ENCODE data around the gene ZNF692.
"Not testable (repeated sequence)": the region's sequence is repeated elsewhere in the genome, so short reads cannot be mapped to it uniquely, and the experiment has no call there.

The ZNF692 gene

DNA sequence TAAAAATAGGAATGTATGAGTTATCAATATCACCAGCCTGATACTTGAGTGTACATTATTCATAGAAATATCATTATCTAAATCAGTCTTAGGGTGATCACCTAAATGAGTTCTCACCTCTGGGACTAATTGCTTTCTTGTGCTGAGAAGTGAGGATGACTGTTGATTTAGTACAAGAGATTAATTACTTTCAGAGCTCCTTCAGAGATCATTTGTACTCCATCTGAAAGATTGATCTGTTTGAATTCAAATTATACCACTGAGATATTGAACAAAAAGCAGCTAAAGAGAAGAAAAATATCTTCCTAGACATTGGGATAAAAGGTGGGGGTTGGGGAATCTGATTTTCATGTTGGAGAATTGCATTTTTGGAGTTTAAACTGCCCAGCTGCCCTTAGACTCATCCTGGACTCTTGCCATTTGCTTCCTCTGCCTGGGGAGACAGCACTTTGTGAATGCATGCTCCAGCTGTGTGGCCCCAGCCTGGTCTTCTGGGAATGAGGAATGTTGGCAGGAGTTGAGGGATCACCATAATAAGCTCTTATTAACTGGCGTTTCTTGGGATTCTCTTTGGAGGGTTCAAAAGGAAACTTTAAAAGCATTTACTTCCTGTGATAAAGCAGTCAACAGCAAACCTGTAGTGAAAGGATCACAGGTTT is 27.5 kb upstream of the ZNF692 start:
- H3K27me3 ChIP-seq (ENCODE audit: insufficient read depth, low read length, poor library complexity): no peaks in the 10 kb centered on the region
- no peaks in the 10 kb centered on the region for H3K36me3 ChIP-seq (ENCODE audit: insufficient read depth, low read length)
- no peak for DNase-seq
- no peak for ATAC-seq (ENCODE audit: insufficient read depth, low read depth)
- H3K9me3 ChIP-seq (ENCODE audit: insufficient read depth, low read length, severe bottlenecking): no peaks in the 10 kb centered on the region
- H2AFZ ChIP-seq (ENCODE audit: low read depth, low read length): 0 out of 2 replicates have a peak overlapping the region, but pooled peaks have one; percentile 17
- H3K4me1 ChIP-seq (ENCODE audit: insufficient read depth, low read length): no peaks in the 10 kb centered on the region
- no peaks in the 10 kb centered on the region for H4K20me1 ChIP-seq (ENCODE audit: insufficient read depth, low read length)
- no peak overlapping the region for H3K4me2 ChIP-seq (ENCODE audit: insufficient read depth, low read length)
- H3K27ac ChIP-seq (ENCODE audit: low read length): no peak overlapping the region
- no peaks in the 10 kb centered on the region for H3K79me2 ChIP-seq (ENCODE audit: insufficient read depth, low read length)
- H3K9ac ChIP-seq (ENCODE audit: low read depth, low read length): no peak overlapping the region
- no peak for TF ChIP-seq CTCF (IDR thresholded peaks at IDR 0.05; ENCODE audit: borderline replicate concordance, extremely low read depth, low read length, poor library complexity, severe bottlenecking)
- TF ChIP-seq EZH2 (IDR thresholded peaks at IDR 0.05; ENCODE audit: borderline replicate concordance, low read depth, low read length, severe bottlenecking): no peak
- H3K4me3 ChIP-seq (ENCODE audit: low read depth in 1 of 2, low read length in 2 of 2): no peak overlapping the region

- Histone ChIP-seq H3K79me2 (ENCODE audit: insufficient read depth, low read length) (no peaks in the 10 kb centered on the region), H2AFZ (ENCODE audit: low read depth, low read length) (no peak overlapping the region), H3K9me3 (ENCODE audit: insufficient read depth, low read length, severe bottlenecking) (no peaks in the 10 kb centered on the region), H4K20me1 (ENCODE audit: insufficient read depth, low read length) (no peaks in the 10 kb centered on the region), H3K27me3 (ENCODE audit: insufficient read depth, low read length, poor library complexity) (no peaks in the 10 kb centered on the region), H3K4me1 (ENCODE audit: insufficient read depth, low read length) (no peaks in the 10 kb centered on the region), H3K4me3 (ENCODE audit: low read depth in 1 of 2, low read length in 2 of 2) (no peak overlapping the region), H3K36me3 (ENCODE audit: insufficient read depth, low read length) (no peaks in the 10 kb centered on the region), H3K4me2 (ENCODE audit: insufficient read depth, low read length) (no peak overlapping the region), H3K9ac (ENCODE audit: low read depth, low read length) (no peak overlapping the region), H3K27ac (ENCODE audit: low read length) (no peak overlapping the region)
- TF ChIP-seq CTCF (IDR thresholded peaks at IDR 0.05; ENCODE audit: borderline replicate concordance, extremely low read depth, low read length, poor library complexity, severe bottlenecking): no peak
- DNase-seq (no peak), ATAC-seq (ENCODE audit: insufficient read depth, low read depth) (no peak)
Measured at GRCh38 chr1:248885646-248886045, 26.8 kb upstream of the ZNF692 start.

- no peaks in the 10 kb centered on the region for H3K36me3 ChIP-seq (ENCODE audit: insufficient read depth, low read length)
- TF ChIP-seq EZH2 (IDR thresholded peaks at IDR 0.05; ENCODE audit: borderline replicate concordance, low read depth, low read length, severe bottlenecking): no peak
- no peak for TF ChIP-seq CTCF (IDR thresholded peaks at IDR 0.05; ENCODE audit: borderline replicate concordance, extremely low read depth, low read length, poor library complexity, severe bottlenecking)
- no peaks in the 10 kb centered on the region for H3K27me3 ChIP-seq (ENCODE audit: insufficient read depth, low read length, poor library complexity)
- DNase-seq (no peak), ATAC-seq (ENCODE audit: insufficient read depth, low read depth) (no peak)
- H3K79me2 ChIP-seq (ENCODE audit: insufficient read depth, low read length): no peaks in the 10 kb centered on the region
- H3K27ac ChIP-seq (ENCODE audit: low read length): no peak overlapping the region
- H4K20me1 ChIP-seq (ENCODE audit: insufficient read depth, low read length): no peaks in the 10 kb centered on the region
- H3K4me2 ChIP-seq (ENCODE audit: insufficient read depth, low read length): no peak overlapping the region
- H3K9ac ChIP-seq (ENCODE audit: low read depth, low read length): no peak overlapping the region
- no peak overlapping the region for H3K4me3 ChIP-seq (ENCODE audit: low read depth in 1 of 2, low read length in 2 of 2)
- H3K4me1 ChIP-seq (ENCODE audit: insufficient read depth, low read length): no peaks in the 10 kb centered on the region
- no peaks in the 10 kb centered on the region for H3K9me3 ChIP-seq (ENCODE audit: insufficient read depth, low read length, severe bottlenecking)
- no peak overlapping the region for H2AFZ ChIP-seq (ENCODE audit: low read depth, low read length)
Measured at GRCh38 chr1:248884632-248885295, 25.9 kb upstream of the ZNF692 start.

DNA sequence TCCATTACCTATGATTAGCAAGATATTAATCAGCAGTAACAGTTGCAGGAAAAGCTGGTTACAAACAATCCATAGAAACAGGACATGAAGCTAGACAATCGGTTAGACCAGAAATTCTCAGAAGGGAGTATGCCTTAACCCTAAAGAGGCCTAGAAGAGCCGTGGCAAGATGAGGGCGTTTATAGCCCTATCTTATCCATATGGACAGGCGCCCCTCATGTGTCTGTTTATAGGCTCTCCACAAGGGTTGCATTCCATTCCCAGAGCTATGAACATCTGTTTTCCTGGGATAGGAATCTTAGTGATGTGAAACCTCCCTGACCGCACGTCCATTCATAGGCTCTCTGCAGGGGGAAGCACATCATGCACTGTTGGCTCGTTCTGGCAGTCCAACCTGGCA is 23.5 kb upstream of the ZNF692 start:
- H3K79me2 ChIP-seq (ENCODE audit: insufficient read depth, low read length); H3K27me3 ChIP-seq (ENCODE audit: insufficient read depth, low read length, poor library complexity); H2AFZ ChIP-seq (ENCODE audit: low read depth, low read length); DNase-seq; H3K27ac ChIP-seq (ENCODE audit: low read length); H3K9ac ChIP-seq (ENCODE audit: low read depth, low read length); H3K4me2 ChIP-seq (ENCODE audit: insufficient read depth, low read length); H3K4me3 ChIP-seq (ENCODE audit: low read depth in 1 of 2, low read length in 2 of 2); H3K9me3 ChIP-seq (ENCODE audit: insufficient read depth, low read length, severe bottlenecking); ATAC-seq (ENCODE audit: insufficient read depth, low read depth); H3K36me3 ChIP-seq (ENCODE audit: insufficient read depth, low read length); H3K4me1 ChIP-seq (ENCODE audit: insufficient read depth, low read length); H4K20me1 ChIP-seq (ENCODE audit: insufficient read depth, low read length): not testable (repeated sequence)
